CD4-positive, alpha-beta T cell treated with Interleukin-10 for 1 hour (primary cell): ENCODE measurements around the gene NPR2.

Source experiments
- DNase-seq: peaks from one replicate; pipeline ENCODE4 v3.0.0-alpha.2; 2020

Gene NPR2

DNA sequence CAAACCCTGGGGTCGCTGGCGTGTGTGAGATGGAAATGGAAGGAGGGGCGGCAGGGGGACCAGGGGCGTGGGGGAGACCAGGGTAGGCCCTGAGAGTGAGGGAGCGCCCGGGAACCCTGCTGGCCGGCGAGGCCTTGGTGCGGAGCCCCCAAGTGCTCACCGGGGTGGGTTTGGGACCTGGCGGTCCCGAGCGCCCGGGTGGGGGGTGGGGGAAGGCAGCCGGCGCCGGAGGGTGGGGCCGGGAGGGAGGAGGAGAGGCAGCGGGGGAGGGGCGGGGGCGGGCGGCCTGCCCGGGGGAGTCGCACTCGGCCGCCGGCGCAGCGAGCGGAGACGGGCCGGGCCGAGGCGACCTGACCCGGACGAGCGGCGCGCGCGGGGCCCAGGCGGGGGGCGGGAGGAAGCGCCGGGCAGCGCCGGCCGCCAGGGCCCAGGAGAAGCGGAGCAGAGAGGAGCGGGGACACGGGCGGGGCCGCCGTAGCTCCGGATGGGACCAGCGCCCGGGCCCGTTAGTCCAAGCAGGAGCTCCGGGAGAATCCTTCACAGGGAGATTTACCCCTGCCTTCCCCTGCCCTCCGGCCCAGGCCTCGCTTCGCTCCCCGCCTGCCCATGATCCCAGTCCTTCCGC is at the start of gene NPR2:
TSS of gene NPR2 (plus strand) at position 295 of the 625 bp plus-strand sequence. CDS start 818 bp downstream, outside the sequence.
- DNase-seq, result no peak

DNA sequence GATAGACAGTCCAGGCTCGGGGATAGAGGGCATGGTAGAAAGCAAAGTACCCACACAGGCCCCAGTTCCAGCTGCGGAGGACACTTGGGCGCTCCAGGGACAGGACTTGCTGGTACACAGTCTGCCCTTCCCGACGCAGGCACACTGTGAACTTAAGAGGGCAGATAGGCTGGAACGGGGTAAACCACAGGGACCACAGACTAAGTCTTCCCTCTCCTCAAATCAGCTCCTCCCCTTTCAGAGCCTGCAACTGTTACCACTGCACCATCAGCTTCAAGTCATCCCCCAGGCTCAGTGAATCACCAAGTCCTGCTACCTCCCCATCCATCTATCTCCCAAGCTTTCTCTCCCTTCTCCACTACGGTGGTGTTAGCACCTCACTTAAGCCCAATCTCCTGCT is 49.7 kb upstream of the NPR2 start:
- DNase-seq, result peak; percentile 18

GRCh38 chr9:35743452-35743851 is 47.9 kb upstream of the NPR2 start:
- no peak for DNase-seq

GRCh38 chr9:35743880-35744518 is 47.4 kb upstream of the NPR2 start:
- DNase-seq, result no peak

GRCh38 chr9:35745569-35745968 is 45.8 kb upstream of the NPR2 start:
- no peak for DNase-seq

- DNase-seq, result no peak
Observed at GRCh38 chr9:35746583-35746982, 44.8 kb upstream of the NPR2 start.

DNA sequence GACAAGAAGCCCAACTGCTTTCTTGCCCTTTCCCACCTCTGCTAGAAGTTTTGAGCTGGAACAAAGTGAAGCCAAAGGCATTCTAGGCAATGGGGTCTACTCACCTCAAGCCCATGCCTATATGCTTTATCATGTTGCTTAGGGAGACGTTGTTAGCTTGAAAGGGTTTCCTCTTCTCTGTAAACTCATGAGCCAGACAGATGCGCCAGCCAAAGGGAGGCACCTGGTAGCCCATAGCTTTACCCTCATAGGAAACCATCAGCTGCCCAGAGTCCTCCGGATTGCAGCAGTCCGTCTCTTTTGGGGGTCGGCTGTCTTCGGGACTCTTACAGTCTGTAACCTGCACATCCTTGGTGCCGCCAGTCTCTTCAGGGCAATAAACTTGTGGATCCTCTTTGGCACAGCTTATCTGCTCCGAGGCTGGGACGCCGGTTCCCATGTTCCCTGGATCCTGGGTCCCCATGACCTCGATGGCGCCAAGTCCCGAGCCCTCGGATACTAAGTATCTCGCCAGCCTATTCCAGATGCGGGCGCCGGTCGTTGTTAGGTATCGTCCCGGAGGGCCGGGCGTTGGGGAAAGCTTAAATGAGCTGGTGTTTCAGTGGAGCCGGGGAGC is 43.0 kb upstream of the NPR2 start:
- DNase-seq, result peak; percentile 22

GRCh38 chr9:35748858-35749514 is 42.4 kb upstream of the NPR2 start, which contains the start of the genes GBA2 and RGP1:
Gene GBA2 (minus strand): TSS chr9:35749228. CDS start chr9:35748704, 524 bp downstream.
Gene RGP1 (plus strand): TSS chr9:35749287. CDS start chr9:35749756, 469 bp downstream.
- DNase-seq, result peak; percentile 75

DNA sequence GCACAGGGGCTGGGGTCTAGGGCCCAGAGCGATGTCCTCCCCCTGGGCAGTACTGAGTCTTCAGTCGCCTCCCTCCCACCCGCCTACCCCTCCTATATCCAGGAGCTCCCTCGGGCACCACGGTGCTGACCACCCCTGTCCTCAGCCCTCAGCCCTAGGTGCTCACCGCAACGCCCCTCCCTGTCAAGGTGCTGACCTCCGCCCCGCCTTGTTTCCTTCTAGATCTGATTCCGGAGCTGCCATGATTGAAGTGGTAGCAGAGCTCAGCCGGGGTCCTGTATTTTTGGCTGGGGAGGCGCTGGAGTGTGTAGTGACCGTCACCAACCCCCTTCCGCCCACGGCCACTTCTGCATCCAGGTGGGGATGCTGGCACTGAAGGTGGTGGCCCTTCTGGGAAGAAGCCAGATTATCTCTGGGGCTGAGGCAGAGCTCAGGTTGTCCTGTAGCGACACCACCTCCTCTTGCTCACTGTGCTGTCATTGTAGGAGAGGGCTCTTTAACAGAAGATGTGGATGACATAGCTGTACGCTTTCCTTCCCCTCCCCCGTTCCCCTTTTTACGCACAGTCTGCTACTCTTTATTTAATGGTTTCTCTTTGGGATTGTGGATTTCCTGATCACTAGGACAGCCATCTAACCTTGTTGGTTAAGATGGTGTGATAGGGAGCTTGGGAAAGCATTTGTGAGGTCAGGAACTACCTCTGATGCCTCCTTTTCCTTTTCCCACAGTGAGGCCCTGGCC is 41.7 kb upstream of the NPR2 start:
- DNase-seq, result peak; percentile 56

- DNase-seq, result no peak
Observed at GRCh38 chr9:35750256-35750531, 41.2 kb upstream of the NPR2 start.

DNA sequence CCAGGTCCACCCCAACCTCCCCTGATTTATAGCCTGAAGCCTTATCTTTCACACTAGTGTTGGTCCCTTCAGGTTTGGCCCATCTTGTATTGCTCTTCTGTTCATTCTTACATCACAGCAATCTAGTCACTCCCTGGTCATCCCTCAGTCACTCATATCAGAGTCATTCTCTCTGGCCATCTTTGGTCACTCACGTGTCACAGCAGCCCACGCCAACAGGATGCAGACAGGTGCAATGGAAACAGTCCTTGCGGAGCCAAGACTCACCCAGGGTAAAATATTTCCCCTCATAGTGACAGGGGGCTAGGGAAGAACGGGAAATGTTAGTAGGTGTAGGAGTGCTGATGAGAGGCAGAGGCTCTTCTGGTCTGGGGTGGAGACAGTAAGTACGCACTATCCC is 37.9 kb upstream of the NPR2 start:
- no peak for DNase-seq

DNA sequence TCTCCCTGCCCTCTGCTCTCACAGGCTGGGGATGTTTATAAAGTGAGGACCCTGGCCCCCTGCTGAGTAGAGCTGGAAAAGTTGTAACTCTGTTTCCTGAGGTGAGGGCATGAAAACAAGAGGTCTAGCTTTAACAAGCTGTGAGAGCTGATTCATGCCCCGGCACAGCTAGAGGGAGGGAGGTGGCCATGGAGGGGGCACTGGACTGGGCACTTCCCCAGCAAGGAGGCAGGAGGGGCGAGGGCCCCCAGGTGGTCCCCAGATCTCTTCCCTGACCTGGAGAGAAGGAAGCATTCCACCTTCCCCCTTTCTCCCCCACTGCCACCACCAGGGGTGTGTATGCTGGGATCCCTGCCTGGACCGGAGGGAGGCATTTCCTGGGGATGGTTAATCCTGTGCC is 37.1 kb upstream of the NPR2 start, which contains the start of gene MSMP:
TSS of gene MSMP (minus strand) at position 13 of the 400 bp plus-strand sequence. CDS start 147 bp downstream, outside the sequence.
- DNase-seq, result no peak

GRCh38 chr9:35755071-35755470 is 36.3 kb upstream of the NPR2 start:
- no peak for DNase-seq

DNA sequence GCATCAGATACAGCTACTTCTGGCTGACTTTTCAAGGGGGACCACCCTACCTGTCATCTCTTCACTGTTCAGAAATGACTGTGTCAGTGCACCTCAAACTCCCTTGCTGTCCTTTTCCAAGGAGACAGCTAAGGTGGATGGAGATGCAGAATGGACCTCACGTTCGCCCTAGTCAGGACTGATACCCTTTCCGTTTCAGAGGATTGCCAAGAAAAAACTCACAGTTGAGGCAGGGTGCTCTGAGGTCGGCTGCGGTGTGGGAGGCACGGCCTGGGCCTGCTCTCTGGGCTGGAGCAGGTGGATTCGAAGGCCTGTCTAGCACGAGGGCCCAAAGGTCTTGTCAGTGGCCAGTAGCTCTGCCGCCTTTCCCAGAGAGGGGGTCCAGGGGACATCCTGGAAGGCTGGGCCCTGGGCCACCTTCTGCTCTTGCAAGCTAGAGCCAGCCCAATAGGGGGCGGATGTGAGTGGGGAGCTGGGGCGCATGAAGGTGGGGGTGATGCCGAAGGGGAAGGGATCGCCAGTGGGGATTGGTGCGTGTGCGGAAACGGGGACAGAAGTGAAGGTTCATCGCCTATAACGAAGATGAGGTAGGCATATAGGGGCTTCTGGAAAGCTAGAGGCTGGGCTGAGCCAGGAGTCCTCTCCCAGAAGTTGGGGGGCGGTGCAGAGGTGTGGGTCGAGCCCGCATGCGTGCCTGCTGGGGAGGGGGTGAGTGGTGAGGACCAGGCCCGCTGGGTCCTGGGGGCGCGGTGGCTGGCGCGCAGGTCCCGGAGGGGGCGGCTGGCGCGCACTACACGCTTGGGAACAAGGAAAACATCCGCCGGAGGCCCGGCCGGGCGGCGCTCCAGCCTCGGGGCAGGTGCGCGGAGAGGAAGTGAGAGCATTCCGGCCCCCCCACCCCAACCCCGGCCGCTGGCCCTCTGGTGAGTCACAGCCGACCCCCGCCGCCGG is 34.8 kb upstream of the NPR2 start:
- DNase-seq, result peak; percentile 81

- no peak for DNase-seq
Observed at GRCh38 chr9:35757226-35757891, 34.0 kb upstream of the NPR2 start.

DNA sequence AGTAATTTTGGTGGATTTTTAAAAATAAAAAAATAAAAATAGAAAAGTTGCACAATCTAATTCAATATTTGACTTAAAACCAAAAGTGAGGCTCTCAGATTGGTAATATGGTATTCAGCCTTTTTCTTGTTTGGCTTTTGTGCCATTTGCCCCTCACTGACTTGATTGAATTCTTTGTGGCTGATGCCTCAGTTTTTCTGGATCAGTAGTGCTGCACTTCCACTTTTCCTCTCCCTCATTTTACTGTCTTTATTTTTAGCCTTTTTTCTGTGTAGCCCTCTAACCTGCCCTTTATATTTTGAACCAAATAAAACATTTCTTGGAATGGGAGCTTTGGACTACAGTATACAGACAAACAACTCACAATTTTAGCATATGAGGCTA is 33.5 kb upstream of the NPR2 start:
- DNase-seq, result no peak

DNA sequence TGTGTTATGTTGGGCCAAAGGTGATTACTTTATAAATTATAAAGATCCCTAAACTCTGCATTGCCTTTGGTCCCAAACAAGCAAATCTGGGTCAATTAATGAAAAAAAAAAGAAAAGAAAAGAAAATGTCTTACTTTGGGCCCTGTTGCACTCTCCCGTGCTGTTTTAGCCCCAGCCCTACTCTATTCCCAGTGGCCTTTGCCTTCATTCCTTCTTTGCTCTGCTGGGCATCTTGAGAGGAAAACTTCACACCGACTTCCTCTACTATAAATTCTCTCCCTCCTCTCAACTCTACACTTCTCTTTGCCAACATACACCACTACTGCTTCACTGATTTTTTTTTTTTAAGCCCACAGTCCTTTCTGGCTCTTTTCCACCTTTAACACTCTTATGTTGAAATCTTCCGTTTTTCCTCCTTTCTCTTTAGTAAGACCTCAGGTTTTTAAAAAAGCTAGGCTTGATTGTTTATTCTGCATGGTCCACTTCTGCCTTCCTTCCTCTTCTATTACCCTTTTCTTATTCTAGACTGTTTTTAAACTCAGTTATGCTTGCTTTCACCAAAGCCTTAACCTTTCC is 32.8 kb upstream of the NPR2 start:
- no peak for DNase-seq

DNA sequence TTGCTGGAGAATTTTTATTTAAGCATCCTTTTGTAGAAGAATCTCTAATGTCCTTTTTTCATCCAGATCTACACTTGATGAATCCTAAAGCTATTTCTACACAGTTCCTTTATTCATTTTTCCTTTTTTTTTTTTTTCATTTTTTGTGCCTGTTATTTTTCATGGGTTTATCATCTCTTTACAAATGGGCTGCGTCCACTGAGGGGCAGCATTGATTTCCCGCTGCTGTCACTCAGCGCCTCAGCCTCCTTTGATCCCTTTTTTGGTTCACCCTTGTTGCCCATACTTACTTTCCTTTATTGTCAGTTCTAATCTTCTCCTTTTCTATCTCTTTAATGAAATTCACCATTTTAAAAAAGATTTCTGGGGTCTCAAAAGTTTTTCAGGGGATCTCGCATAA is 31.6 kb upstream of the NPR2 start:
- DNase-seq, result no peak

GRCh38 chr9:35760651-35761050 is 30.7 kb upstream of the NPR2 start:
- no peak for DNase-seq

DNA sequence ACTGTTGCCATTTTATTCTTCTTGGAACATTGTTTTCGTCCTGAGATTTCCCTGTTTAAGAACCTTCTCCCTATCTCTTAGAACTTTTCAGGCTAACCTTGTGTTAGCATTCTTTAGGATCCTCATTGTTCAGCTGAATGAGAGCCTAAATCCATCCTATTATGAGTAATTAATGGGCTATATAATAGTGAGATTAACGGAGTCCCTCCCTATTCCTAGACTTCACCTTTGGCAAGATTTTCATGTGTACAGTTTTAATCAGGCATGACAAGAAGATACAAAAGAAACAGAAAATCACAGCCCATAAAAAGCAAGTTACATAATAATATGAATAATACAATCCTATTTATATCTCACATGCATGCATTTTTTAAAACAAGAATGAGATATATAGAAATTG is 28.2 kb upstream of the NPR2 start:
- no peak for DNase-seq

DNA sequence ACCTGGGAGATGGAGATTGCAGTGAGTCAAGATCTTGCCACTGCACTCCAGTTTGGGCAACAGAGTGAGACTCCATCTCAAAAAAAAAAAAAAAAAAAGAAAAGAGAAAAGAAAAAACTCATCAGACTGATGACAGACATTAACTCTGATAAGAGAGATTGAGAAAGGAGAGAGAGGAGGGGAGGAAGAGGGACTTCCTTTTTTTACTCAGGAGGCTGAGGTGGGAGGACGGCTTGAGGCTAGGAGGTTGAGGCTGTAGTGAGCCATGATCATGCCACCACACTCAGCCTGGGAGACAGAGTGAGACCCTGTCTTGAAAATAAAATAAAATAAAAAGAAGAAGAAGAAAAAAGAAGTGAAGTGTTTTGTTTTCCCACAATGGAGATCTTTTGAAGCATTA is 27.6 kb upstream of the NPR2 start:
- no peak for DNase-seq
